G401 (cell line): ENCODE data around the gene CPB2. TPM values are rescaled to one million over a fixed set of nuclear protein-coding genes. Genes with fewer than 3 reads are reported as not detected.

Source experiments
- DNase-seq: peaks from one replicate; pipeline ENCODE4 v3.0.0-alpha.2; 2015; ENCODE audit warnings: low spot score
- in situ Hi-C: cut with HindIII; loops from 2 replicates; pipeline ENCODE4 v1.10.0; 2016; ENCODE audit warnings: low sequenced_read_pairs, mixed read lengths
- total RNA-seq: library from RNA; depleted of rRNA; stranded (reverse); fragments of >200 nt; shearing (Covaris generic); gene quantifications from 2 replicates; pipeline ENCODE4 v1.2.3, GENCODE V29; 2014

CPB2 gene
- total RNA-seq, 1 experiment from 2014 or later = not detected

DNA sequence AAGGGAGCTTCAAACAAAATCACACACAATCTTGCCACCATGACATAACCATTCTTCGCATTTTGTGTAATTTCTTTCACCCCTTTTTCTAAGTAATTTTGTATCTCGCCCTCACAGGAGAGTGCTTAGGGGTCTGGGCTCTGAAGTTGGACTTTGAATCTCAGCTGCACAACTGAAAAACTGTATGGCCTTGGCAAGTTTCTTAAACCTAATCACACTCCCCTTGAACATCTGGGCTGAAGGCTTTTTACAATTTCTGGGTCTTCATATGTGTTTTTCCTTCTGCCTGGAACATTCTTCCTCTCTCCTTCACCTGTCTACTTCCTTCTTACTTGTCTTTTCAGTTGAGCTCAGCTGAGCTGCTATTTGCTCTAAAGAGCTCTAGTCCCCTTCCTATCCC is 24.3 kb upstream of the CPB2 start:
- in situ Hi-C loops = no loop called here
- DNase-seq = no peak

DNA sequence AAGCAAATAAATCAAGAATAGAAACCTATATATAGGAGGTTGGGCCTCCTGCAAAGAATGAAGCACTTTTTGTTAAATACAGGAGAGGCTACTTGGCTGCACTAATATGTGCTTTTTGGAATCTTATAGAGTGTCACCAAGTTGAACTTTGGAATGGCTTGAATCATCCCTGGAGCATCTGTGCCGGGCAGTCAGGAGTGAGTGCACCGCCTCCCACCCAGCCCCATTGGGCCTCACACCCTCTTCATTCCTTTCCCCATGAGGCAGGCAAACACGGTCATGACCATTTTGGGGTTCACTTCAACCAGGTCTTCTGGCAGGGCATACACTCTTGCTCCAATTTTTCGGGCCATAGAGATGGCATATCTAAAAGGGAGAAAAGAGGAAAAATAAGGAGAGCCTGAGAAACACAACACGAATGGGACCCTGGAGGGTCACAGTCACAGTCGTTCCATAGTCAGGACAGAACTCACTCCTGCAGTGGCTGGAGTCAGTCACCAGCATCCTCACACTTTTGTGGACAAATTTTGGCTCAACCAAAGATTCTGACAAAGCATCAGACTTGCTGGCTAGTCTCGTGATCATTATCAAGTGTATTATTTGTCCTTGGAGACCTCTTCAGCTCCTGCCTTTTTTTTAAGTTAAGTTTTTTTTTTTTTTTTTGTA is 22.7 kb upstream of the CPB2 start:
- DNase-seq = no peak
- in situ Hi-C loops = no loop called here

- in situ Hi-C loops = no loop called here
- DNase-seq = peak; percentile 53
These were observed 21.9 kb upstream of the CPB2 start for GRCh38 chr13:46126552-46127357.

- DNase-seq = no peak
- in situ Hi-C loops = no loop called here
These were observed 21.2 kb upstream of the CPB2 start for GRCh38 chr13:46126056-46126455.

- no peak for DNase-seq
These were observed 20.4 kb upstream of the CPB2 start for GRCh38 chr13:46124967-46125933.

DNA sequence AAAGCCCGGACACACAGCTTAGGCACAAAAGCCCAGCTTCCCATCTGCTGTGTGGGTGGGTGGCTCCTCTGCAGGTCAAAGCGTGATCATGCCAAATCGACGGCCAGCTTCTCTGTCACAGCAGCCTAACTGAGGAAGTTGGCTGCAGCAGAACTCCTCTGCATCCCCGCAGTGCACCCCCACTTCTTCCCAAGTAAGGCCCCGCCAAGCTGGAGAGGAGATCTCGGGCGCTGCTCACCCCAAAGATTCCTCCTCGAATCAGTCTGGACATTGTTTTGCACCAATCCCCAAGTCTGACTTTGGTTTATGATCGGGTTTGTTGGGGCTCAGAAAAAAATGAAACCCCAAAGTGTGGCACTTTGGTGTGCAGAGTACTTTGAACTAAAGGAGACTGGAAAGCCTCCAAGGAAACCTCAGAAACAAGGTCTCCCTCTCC is 19.7 kb upstream of the CPB2 start:
- in situ Hi-C loops = no loop called here
- DNase-seq = no peak

More at GRCh38 chr13:46124967-46125933, 20.4 kb upstream of the CPB2 start:
- in situ Hi-C loops = no loop called here

GRCh38 chr13:46122304-46122703 is 17.5 kb upstream of the CPB2 start:
- in situ Hi-C loops = no loop called here
- no peak for DNase-seq

GRCh38 chr13:46121597-46122163 is 16.8 kb upstream of the CPB2 start:
- DNase-seq = peak; percentile 12
- in situ Hi-C loops = no loop called here

GRCh38 chr13:46121033-46121432 is 16.2 kb upstream of the CPB2 start:
- in situ Hi-C loops = no loop called here
- no peak for DNase-seq

GRCh38 chr13:46119883-46120614 is 15.2 kb upstream of the CPB2 start:
- in situ Hi-C loops = no loop called here
- peak; percentile 9 for DNase-seq

DNA sequence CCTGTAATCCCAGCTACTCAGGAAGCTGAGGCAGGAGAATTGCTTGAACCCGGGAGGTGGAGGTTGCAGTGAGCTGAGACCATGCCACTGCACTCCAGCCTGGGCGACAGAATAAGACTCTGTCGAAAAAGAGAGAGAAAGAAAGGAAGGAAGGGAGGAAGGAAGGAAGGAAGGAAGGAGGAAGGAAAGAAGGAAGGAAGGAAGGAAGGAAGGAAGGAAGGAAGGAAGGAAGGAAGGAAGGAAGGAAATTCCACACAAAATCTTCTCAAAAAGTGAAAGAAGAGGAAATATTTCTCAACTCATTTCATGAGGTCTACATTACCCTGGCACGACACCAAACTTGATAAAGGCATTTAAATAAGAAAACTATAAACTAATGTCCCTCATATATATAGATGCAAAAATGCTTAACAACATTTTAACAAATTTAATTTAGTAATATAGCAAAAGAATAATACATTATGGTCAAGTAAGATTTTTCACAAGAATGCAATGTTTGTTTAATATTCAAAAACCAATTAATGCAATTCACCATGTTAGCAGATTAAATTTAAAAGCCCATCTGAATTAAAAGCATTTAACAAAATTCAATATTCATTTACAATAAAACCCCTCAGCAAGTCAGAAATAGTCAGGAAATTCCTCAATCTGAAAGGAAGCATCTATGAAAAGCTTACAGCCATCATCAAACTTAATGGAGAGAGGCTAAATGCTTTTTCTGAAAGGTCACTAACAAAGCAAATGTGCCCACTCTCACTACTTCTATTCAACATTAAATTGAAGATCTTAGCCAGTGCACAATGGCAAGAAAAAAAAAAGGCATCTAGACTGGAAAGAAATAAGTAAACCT is 12.0 kb upstream of the CPB2 start:
- in situ Hi-C loops = no loop called here
- no peak for DNase-seq

DNA sequence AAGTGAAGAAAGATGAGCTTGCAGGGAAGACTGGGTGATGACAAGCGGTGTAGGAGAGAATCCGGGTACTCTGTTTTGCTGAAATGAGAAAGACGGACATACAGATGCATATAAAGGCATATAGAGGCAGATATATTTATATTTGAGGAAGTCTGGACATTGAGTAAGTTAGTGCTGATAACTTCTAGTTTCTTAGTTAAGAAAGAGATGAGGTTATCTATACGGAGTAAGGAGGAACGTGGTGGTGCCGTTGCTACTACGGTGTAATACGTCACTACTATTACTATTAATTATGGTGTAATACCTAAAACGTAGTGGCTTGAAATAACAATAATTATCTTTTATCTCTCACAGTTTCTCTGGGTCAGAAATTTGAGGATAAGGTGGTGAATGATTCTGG is 9.8 kb upstream of the CPB2 start:
- no peak for DNase-seq
- in situ Hi-C loops = no loop called here

GRCh38 chr13:46113596-46113995 is 8.8 kb upstream of the CPB2 start:
- no peak for DNase-seq
- in situ Hi-C loops = no loop called here

GRCh38 chr13:46111151-46111550 is 6.3 kb upstream of the CPB2 start:
- in situ Hi-C loops = no loop called here

GRCh38 chr13:46109451-46109850 is 4.6 kb upstream of the CPB2 start:
- in situ Hi-C loops = no loop called here
- DNase-seq = no peak

More at GRCh38 chr13:46111151-46111550, 6.3 kb upstream of the CPB2 start:
- no peak for DNase-seq

GRCh38 chr13:46106839-46107371 is 2.1 kb upstream of the CPB2 start:
- DNase-seq = no peak
- in situ Hi-C loops = no loop called here

GRCh38 chr13:46103037-46103436 is 1.8 kb downstream of the CPB2 start:
- in situ Hi-C loops = no loop called here
- DNase-seq = no peak

GRCh38 chr13:46102255-46102605 is 2.6 kb downstream of the CPB2 start:
- in situ Hi-C loops = no loop called here
- DNase-seq = no peak
